GM12878 (cell line): Measurements from ENCODE around the gene CSTPP1. TPM values are rescaled to one million over a fixed set of nuclear protein-coding genes. Genes with fewer than 3 reads are reported as not detected.

ENCODE experiments used
- ATAC-seq: fragments of 200-7000 bp; cut with Tn5 transposase; 3 replicates; pipeline ENCODE4 v1.9.1; 2020; ENCODE audit warnings: mild to moderate bottlenecking, moderate library complexity
- BruUV-seq: library from RNA; stranded (reverse); fragments of 400-500 nt; replicated peaks from 2 replicates; lab custom pipeline; 2021; lab: Mats Ljungman, UMichigan
- CTCF ChIA-PET: fragments of 300-600 bp; sonication (Branson Sonifier 250); formaldehyde crosslinking; extraction: SDS; loops from one replicate; lab custom pipeline; 2021; ENCODE audit warnings: inconsistent platforms; lab: Yijun Ruan, JAX
- POLR2A ChIA-PET: fragments of 350-600 bp; formaldehyde crosslinking; extraction: SDS; loops from one replicate; lab custom pipeline; 2021; ENCODE audit warnings: inconsistent platforms; lab: Charles Lee
- RAD21 ChIA-PET: fragments of 300-600 bp; sonication (Branson Sonifier 250); formaldehyde crosslinking; loops from one replicate; lab custom pipeline; 2023; ENCODE audit warnings: antibody characterized with exemption; ENCODE audit not compliant: unreplicated experiment; lab: Charles Lee
- SMC1A ChIA-PET: fragments of 300-600 bp; sonication (Branson Sonifier 250); formaldehyde crosslinking; loops from one replicate; lab custom pipeline; 2023; ENCODE audit not compliant: unreplicated experiment, uncharacterized antibody; lab: Charles Lee
- DNase-seq: peaks from one replicate; pipeline ENCODE4 v3.0.0-alpha.2; 2011; ENCODE audit warnings: low read depth, low spot score
- FAIRE-seq: peaks from 3 replicates; lab custom pipeline; 2011; peaks lifted over from hg19 to GRCh38; lab: Jason Lieb, UNC
- H2AFZ ChIP-seq: 2 replicates; pipeline ENCODE4 v1.6.0; 2011; ENCODE audit warnings: low read depth, low read length, control low read depth; ENCODE audit not compliant: control insufficient read depth
- H3K27ac ChIP-seq: 2 replicates; pipeline ENCODE4 v1.5.1; 2011; ENCODE audit warnings: control low read depth; ENCODE audit not compliant: control insufficient read depth, insufficient read depth
- H3K27me3 ChIP-seq, 2 experiments: replicated peaks in 1 of 2; 2 replicates each; pipeline versions ENCODE4 v1.6.0 to v1.6.1; 2011; ENCODE audit warnings: low read length in 1 of 2; ENCODE audit not compliant: control insufficient read depth in 2 of 2, insufficient read depth in 2 of 2
- H3K36me3 ChIP-seq, 2 experiments: 2 replicates each; pipeline ENCODE4 v1.5.1; 2011; ENCODE audit warnings: low read length in 1 of 2; ENCODE audit not compliant: control insufficient read depth in 2 of 2, insufficient read depth in 2 of 2
- H3K4me1 ChIP-seq: 2 replicates; pipeline ENCODE4 v1.6.1; 2011; ENCODE audit warnings: mild to moderate bottlenecking, low read length, moderate library complexity, mixed read lengths; ENCODE audit not compliant: control insufficient read depth, insufficient read depth
- H3K4me2 ChIP-seq: 2 replicates; pipeline ENCODE4 v1.6.0; 2011; ENCODE audit warnings: control low read depth; ENCODE audit not compliant: control insufficient read depth, insufficient read depth
- H3K4me3 ChIP-seq: fragments of 200-600 bp; sonication (generic); 2 replicates; pipeline ENCODE4 v1.5.1; 2016
- H3K79me2 ChIP-seq: 2 replicates; pipeline ENCODE4 v1.6.0; 2011; ENCODE audit warnings: low read length; ENCODE audit not compliant: control insufficient read depth, insufficient read depth
- H3K9ac ChIP-seq: 2 replicates; pipeline ENCODE4 v1.8.0; 2011; ENCODE audit warnings: low read length, control low read depth, mixed read lengths; ENCODE audit not compliant: control insufficient read depth, insufficient read depth
- H3K9me3 ChIP-seq: replicated peaks from 3 replicates; pipeline ENCODE4 v1.5.1; 2011; ENCODE audit warnings: mild to moderate bottlenecking, low read length; ENCODE audit not compliant: control insufficient read depth, insufficient read depth
- H4K20me1 ChIP-seq: 2 replicates; pipeline ENCODE4 v1.6.0; 2011; ENCODE audit not compliant: control insufficient read depth, insufficient read depth
- IRF3 ChIP-seq: fragments of 450-650 bp; IDR thresholded peaks from 2 replicates; pipeline ENCODE4 v1.6.1; 2014; ENCODE audit warnings: mild to moderate bottlenecking
- NBN ChIP-seq: fragments of 450-650 bp; IDR thresholded peaks from 2 replicates; pipeline ENCODE4 v1.6.1; 2016
- NFYA ChIP-seq: IDR thresholded peaks from 2 replicates; pipeline ENCODE4 v1.6.1; 2011; ENCODE audit warnings: low read depth, mild to moderate bottlenecking, low read length, improper control_type of control experiment, borderline replicate concordance
- ZBTB33 ChIP-seq: fragments of 450-650 bp; IDR thresholded peaks from 2 replicates; pipeline ENCODE4 v1.6.1; 2017; ENCODE audit warnings: mild to moderate bottlenecking
- WGBS: methylation state at CpG from one replicate; pipeline ENCODE4 v1.1.6; 2016; ENCODE audit warnings: low lambda C conversion rate; ENCODE audit not compliant: insufficient replicate concordance, insufficient coverage; ENCODE audit errors: missing lambda C conversion rate; 5-methylcytosine and 5-hydroxymethylcytosine counted together
- in situ Hi-C: fragments of 300-500 bp; cut with MboI; formaldehyde crosslinking; loops from 9 replicates; pipeline ENCODE4 v1.14.3; 2018; ENCODE audit warnings: mixed read lengths
- intact Hi-C: fragments of 100-400 bp; cut with micrococcal nuclease; formaldehyde crosslinking; loops from one replicate; pipeline ENCODE4 v1.14.2; 2022; ENCODE audit not compliant: unreplicated experiment
- polyA plus RNA-seq, 11 experiments: library from polyadenylated mRNA; depleted of rRNA in 4 of 11; unstranded in 6 of 11; stranded (reverse) in 5 of 11; fragments of >200 nt; fragmentation: Nextera tagmentation in 4 of 11; fragmentation: Illumina TruSeq in 1 of 11; extraction: Ambion mirVana in 4 of 11; extraction: Trizol in 1 of 11; gene quantifications; 1 replicate in 1 of 11; 2 replicates in 10 of 11; pipeline versions ENCODE4 v1.2.1 to v1.2.3, GENCODE V29; 2011 to 2016; ENCODE audit warnings: inconsistent platforms in 2 of 11, missing spikeins in 2 of 11, low read depth in 1 of 11
- total RNA-seq, 4 experiments: library from RNA; depleted of rRNA in 3 of 4; stranded (reverse); fragments of >200 nt in 3 of 4; fragmentation: Illumina TruSeq in 1 of 4; extraction: Trizol in 1 of 4; gene quantifications; 2 replicates each; pipeline versions ENCODE4 v1.2.1 to v1.2.3, GENCODE V29; 2013 to 2021

The CSTPP1 gene
- total and polyA plus RNA-seq, 10 of the 15 experiments (the other 5 are each of a cell fraction or from before 2014, with no cell fraction given): 7.1 to 23.4 (median 17.5) TPM

GRCh38 chr11:47181271-47181670 is 244.7 kb downstream of the CSTPP1 start:
- Histone ChIP-seq H4K20me1 (no peaks in the 10 kb centered on the region), H2AFZ (no peak overlapping the region), H3K9me3 (no peaks in the 10 kb centered on the region), H3K9ac (no peak overlapping the region), H3K27me3 (peaks cover 0 to 6% of the 10 kb centered on the region in 2 experiments; a peak in 2 of 4 replicates), H3K4me3 (no peak overlapping the region), H3K36me3 (no peaks in the 10 kb centered on the region), H3K27ac (no peak overlapping the region), H3K79me2 (peaks cover 5% of the 10 kb centered on the region), H3K4me2 (no peak overlapping the region), H3K4me1 (peaks cover 8% of the 10 kb centered on the region)
- ChIA-PET SMC1A (interaction anchor here (0.6 to 5.1 kb wide), 4 partner anchors 78 to 462 kb away, joined by 3 to 35 read pairs (median 3); no protein-coding TSS in a partner anchor), RAD21 (interaction anchor here (1.0 to 2.5 kb wide), 2 partner anchors 67 to 78 kb away, joined by 5 to 7 read pairs; partner anchors contain the start of gene ACP2), CTCF (interaction anchor here (6.0 to 6.6 kb wide), 2 partner anchors 66 to 78 kb away, joined by 37 to 88 read pairs; partner anchors contain the start of gene ACP2), POLR2A (no interaction called here)
- in situ Hi-C loops (no loop called here), intact Hi-C loops (no loop called here)
- DNase-seq: no peak
- TF ChIP-seq NFYA (no peak), ZBTB33 (no peak), NBN (no peak), IRF3 (no peak)
- BruUV-seq: no TSS peak
- FAIRE-seq: no peak
- ATAC-seq: no peak
- WGBS: 49% methylated on average over 6 of the region's 6 CpGs
